Measurements from ENCODE around the gene ARHGDIB.

The ARHGDIB gene

DNA sequence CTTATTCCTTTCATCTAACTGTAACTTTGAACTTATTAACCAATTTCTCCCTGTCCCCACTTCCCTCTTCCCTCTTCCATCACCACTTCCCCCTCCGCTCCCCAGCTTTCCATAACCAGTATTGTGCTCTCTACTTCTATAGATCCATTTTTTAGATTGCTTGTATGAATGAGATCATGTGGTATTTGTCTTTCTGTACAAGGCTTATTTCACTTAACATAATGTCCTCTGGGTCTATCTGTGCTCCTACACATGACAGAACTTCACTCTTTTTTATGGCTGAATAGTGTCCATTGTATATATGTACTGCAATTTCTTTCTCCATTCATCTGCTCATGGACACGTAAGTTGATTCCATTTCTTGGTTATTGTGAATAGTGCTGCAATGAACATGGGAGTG, 37.5 kb downstream of the ARHGDIB start:
- no peak for DNase-seq (ENCODE audit: low read depth)
- in situ Hi-C loops (cut with HindIII; ENCODE audit: low sequenced_read_pairs) = no loop called here
- TF ChIP-seq, protein P1, sequence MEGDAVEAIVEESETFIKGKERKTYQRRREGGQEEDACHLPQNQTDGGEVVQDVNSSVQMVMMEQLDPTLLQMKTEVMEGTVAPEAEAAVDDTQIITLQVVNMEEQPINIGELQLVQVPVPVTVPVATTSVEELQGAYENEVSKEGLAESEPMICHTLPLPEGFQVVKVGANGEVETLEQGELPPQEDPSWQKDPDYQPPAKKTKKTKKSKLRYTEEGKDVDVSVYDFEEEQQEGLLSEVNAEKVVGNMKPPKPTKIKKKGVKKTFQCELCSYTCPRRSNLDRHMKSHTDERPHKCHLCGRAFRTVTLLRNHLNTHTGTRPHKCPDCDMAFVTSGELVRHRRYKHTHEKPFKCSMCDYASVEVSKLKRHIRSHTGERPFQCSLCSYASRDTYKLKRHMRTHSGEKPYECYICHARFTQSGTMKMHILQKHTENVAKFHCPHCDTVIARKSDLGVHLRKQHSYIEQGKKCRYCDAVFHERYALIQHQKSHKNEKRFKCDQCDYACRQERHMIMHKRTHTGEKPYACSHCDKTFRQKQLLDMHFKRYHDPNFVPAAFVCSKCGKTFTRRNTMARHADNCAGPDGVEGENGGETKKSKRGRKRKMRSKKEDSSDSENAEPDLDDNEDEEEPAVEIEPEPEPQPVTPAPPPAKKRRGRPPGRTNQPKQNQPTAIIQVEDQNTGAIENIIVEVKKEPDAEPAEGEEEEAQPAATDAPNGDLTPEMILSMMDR (IDR thresholded peaks at IDR 0.05; ENCODE audit: low read depth, low read length, missing control alignments) = no peak
- no peak overlapping the region for H3K4me3 ChIP-seq (ENCODE audit: low read depth, low read length)

DNA sequence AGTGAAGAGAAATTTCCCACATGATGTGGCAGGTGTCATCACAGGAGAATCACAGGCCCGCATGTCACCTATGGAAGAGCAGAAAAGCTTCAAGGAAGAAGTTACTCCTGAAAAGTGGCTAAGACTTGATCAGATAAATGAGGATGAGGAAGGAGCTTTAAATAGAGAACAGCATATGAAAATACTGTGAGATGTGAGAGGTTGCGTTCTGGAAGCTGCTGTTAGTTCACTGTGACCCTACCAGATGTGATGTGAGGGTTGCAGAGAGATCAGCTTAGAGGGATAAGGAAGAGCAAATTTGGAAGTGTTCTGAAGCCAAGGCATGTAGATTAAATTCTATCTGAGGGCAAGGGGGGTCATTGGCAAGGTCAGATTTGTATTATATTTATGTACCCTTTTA, 40.2 kb downstream of the ARHGDIB start:
- no peak overlapping the region for H3K4me3 ChIP-seq (ENCODE audit: low read depth, low read length)
- in situ Hi-C loops (cut with HindIII; ENCODE audit: low sequenced_read_pairs) = no loop called here
- TF ChIP-seq, protein P1 (IDR thresholded peaks at IDR 0.05; ENCODE audit: low read depth, low read length, missing control alignments) = no peak
- no peak for DNase-seq (ENCODE audit: low read depth)

DNA sequence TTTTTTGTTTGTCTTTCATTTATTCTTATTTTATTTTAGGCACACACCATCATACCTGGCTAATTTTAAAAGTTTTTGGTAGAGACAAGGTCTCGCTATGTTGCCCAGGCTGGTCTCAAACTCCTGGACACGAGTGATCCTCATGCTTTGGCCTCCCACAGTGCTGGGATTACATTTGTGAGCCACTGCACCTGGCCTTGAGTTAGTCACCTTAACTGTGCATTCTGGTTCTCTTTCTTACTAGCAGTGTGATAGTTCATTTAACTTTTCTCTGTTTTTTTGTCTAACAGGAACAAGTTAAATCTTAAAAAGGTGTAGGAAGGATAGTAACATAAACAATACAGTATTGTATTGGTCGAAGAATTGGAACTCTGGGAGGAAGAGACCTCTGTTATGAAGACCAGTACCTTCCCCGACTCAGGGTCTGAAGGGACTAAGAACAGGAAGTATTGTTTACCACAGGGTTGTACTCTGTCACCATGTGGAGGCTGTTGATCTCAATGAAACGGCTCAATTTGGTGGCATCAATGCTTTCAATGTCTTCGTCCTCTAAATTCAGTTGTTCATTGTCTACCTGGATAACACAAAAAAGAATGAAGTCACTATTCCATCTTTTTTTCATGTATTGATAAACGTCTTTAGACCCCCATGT, 40.8 kb downstream of the ARHGDIB start:
- H3K4me3 ChIP-seq (ENCODE audit: low read depth, low read length) = no peak overlapping the region
- in situ Hi-C loops (cut with HindIII; ENCODE audit: low sequenced_read_pairs) = no loop called here
- TF ChIP-seq, protein P1 (IDR thresholded peaks at IDR 0.05; ENCODE audit: low read depth, low read length, missing control alignments) = no peak
- DNase-seq (ENCODE audit: low read depth) = no peak

DNA sequence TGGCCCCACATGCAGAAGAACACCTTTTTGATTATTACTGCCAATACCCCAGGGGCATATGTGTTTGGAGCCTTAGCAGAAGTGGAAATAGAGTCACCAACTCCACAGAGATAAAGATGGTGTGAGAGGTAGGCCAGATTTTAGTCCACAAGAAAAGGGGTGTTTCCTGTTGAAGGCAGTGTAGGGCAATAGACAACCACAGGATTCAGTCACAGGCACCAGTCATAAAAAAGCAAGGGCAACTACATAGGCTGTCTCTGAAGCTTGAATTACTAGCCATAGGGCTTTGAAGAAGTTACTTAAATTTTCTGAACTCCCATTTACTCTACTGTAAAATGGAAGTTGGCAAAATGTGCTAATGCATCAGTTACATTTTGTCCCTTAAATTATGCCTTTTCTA, 41.9 kb downstream of the ARHGDIB start:
- TF ChIP-seq, protein P1 (IDR thresholded peaks at IDR 0.05; ENCODE audit: low read depth, low read length, missing control alignments) = no peak
- DNase-seq (ENCODE audit: low read depth) = no peak
- in situ Hi-C loops (cut with HindIII; ENCODE audit: low sequenced_read_pairs) = no loop called here
- no peak overlapping the region for H3K4me3 ChIP-seq (ENCODE audit: low read depth, low read length)

DNA sequence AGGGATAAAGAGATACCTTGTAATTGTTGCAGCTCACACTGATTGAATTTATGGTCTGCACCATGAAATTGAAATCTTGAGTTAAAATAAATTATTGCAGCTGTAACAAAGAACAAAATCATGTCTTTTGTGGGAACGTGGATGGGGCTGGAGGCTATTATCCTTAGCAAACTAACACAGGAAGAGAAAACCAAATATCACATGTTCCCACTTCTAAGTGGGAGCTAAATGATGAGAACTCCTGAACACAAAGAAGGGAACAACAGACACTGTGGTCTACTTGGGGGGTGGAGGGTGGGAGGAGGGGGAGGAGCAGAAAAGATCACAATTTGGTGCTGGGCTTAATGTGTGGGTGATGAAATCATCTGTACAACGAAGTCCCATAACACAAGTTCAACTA, 45.7 kb downstream of the ARHGDIB start:
- no peak overlapping the region for H3K4me3 ChIP-seq (ENCODE audit: low read depth, low read length)
- in situ Hi-C loops (cut with HindIII; ENCODE audit: low sequenced_read_pairs) = no loop called here
- no peak for DNase-seq (ENCODE audit: low read depth)
- TF ChIP-seq, protein P1 (IDR thresholded peaks at IDR 0.05; ENCODE audit: low read depth, low read length, missing control alignments) = no peak

DNA sequence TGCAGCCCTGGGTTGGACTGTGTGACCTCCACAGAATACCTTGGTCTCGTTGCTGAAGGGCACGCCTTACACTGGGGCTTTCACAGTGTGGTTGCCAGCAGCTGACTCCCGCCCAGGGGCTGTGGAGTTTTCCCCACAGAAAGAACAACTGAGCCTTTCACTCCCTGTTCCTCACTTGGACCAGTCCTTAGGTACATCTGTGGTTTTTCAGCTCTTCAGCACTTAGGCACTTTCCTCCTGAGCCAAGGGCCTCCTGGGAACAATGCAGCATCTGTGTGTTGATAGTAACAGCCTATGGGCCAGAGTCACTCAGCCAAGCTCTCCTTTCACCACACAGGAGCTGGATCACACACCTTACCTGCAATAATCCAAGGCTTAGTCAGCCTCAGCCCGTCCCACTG, 48.0 kb downstream of the ARHGDIB start:
- in situ Hi-C loops (cut with HindIII; ENCODE audit: low sequenced_read_pairs) = no loop called here
- H3K4me3 ChIP-seq (ENCODE audit: low read depth, low read length) = no peak overlapping the region
- DNase-seq (ENCODE audit: low read depth) = no peak
- TF ChIP-seq, protein P1 (IDR thresholded peaks at IDR 0.05; ENCODE audit: low read depth, low read length, missing control alignments) = no peak
